HG03196 (cell line): ENCODE data around the gene IL10.

ENCODE experiments used
- ATAC-seq: cut with Tn5 transposase; IDR thresholded peaks from one replicate; pipeline ENCODE4 v1.9.1; 2021; ENCODE audit not compliant: unreplicated experiment

Gene IL10

GRCh38 chr1:206772243-206772937 lies at the start of gene IL10:
IL10 (minus strand) TSS chr1:206772494; CDS start chr1:206772435, 59 bp downstream.
- no peak for ATAC-seq

DNA sequence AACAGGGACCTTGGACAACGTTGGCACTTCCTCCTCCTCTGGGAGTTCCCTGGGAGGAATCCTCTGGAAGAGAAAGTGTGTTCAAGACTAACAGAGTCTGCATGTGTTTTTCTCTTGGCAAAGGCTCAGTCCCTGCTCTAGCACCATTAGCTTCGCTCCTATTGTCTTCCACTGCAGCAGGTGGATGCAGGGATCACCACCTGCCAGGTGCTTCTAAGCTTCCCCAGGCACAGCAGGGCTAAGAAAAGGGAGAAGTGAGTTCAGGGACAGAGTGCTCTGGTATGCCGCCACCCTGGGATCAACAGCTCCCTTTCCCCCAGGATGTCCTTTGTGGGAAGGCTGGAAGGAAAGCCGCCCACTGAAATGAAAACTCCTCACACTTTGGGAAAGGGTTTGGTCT lies 49.2 kb upstream of the IL10 start:
- ATAC-seq, result no peak

DNA sequence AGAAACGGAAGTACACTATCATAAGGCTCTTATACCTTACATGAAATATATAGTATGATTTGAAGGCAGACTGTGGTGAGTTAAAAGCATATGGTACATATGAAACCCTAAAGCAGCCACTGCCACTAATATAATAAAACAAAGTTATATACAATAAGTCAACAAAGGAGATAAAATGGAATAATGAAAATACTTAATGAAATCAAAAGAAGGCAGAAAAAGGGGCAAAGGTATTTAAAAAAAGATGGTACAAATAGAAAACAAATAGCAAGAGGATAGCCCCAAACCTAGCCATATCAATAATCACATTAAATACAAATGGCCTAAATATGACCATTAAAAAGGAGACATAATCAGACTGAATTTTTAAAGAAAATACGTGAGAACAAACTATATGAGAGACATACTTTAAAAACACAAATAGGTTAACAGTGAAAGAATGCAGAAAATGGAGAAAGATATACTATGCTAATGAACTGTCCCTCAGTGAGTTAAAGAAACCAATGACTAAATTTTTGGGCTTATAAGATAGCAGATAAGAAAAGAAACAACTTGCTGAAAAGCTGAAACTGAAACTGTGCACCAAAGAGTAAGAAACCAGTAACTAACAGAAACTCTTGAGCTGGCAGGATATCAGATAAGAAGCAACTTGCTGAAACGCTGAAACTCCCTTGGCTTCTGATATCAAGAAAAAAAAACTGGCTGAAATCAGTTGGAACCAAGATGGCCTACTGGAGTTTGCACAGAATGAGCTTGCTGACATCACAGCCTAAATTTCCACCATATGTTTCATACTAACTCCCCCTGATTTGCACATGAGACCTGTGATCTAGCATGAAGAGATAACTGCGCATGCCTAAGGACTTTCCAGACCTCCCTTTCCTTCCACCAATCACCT lies 44.3 kb upstream of the IL10 start:
- peak; percentile 56 for ATAC-seq

DNA sequence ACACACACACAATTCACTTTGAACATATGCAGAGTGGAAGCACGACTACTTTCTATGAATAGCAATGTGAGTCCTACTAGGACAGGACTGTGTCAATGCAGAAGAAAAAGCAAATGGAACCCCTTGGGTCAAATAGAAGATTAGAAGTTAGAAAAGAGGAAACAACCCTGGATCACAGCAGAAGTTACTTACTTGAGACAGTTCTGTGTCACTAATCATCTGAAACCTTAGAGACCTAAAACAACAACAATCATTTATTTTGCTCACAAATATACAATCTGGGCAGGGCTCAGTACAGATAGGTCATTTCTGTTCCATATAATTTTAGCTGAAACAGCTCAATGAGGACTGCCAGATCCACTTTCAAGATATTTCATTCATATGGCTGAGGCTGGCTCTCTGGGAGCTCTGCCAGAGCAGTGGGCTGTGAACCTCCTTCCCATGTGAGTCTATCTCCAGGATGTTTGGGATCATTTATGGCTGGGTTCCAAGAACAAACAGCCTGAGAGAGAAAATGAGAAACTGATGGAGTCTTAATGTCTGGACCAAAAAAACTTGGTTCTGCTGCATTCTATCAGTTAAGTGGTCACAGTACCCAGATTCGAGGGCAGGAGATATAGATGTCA lies 42.5 kb upstream of the IL10 start:
- ATAC-seq, result no peak

- ATAC-seq, result no peak
These were observed 40.2 kb upstream of the IL10 start for GRCh38 chr1:206812471-206812870.

- no peak for ATAC-seq
These were observed 37.3 kb upstream of the IL10 start for GRCh38 chr1:206809504-206810084.

DNA sequence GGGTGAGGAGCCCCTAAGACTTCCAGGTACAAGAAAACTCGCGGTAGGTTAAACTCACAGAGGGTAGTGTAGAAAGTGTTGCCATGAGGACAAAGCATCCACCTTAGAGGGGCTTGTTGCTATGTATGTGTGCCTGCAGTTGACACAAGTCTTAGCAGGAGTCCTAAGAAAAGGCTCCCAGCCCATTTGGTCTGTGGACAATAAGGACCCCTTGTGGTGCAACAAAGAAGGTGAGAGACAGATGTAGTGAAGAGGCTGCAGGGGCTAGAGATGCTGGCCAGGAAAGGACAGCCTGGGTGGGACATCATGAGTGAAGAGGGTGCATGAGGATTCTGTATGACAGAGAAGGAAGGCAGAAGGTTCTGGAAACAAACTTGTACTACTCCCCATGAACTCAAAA lies 36.3 kb upstream of the IL10 start:
- ATAC-seq, result peak; percentile 51

GRCh38 chr1:206805357-206805756 lies 33.1 kb upstream of the IL10 start:
- ATAC-seq, result no peak

DNA sequence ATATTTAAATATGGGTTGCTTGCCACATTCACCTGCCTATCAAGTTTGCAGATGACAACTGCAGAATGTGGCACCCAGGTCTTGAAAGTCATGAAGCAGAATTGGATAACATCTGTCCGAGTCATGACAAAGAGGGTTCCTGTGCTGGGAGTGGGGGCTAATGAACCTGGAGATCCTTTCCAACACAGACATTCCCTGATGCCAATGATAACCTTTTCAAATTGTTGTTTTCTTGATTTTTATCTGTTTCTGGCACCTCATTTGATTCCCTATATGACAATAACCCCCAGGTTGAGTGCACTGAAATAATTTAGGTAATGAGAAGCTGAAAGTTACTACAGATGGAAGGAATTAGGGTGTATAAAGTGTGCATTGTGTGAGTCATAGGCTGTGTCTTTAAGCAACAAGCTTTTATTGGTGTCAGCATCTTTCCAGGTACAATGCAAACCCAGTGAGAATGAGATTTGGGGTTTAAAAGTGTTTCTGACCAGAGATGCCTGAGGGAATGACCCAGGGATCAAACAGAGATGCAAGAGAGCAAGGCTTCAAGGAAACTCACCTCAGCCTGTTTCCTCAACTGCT lies 32.0 kb upstream of the IL10 start:
- no peak for ATAC-seq

DNA sequence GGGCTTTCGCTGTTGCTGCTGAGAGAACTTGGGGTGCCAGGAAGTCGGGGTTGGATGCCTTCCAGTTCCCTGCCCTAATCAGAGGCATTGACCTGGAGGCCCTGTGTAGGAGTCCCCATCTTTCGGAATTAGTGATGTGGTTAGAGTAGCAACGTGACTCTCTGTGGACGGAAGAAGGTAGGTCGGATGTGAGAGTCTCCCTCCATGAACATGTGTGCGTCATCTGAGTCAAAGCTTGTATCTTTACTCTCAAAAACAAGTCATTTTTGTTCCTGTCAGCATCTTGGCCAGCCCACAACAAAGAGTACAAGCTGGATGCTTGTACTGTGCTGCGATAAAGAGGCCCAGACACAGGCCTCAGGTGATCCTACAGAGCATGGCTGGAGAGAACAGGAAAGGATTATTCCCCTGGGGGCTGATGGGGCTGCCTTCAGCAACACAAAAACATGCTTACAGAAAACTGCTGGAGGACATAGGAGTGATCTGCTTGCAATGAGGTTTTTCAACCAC lies 31.0 kb upstream of the IL10 start:
- peak; percentile 95 for ATAC-seq

GRCh38 chr1:206802401-206802800 lies 30.1 kb upstream of the IL10 start:
- ATAC-seq, result no peak

DNA sequence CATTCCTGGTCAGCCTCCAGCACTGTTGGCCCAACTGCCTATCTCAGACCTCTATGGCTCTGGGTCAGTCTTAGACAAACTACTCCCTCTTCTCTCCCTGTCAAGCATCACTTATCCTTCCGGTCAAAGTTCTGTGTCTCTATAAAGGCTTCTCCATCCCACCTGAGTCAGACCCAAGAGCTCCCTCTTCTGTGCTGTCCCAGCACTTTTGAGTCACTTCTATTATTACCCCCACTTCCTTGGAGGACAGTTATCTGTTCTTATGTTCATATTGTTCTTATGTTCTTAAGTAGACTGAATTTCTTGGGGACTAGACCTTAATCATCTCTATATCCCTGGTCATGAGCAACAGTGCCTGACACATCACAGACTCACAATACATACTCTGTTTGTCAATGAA lies 29.2 kb upstream of the IL10 start:
- ATAC-seq, result no peak

GRCh38 chr1:206800891-206801290 lies 28.6 kb upstream of the IL10 start:
- no peak for ATAC-seq

DNA sequence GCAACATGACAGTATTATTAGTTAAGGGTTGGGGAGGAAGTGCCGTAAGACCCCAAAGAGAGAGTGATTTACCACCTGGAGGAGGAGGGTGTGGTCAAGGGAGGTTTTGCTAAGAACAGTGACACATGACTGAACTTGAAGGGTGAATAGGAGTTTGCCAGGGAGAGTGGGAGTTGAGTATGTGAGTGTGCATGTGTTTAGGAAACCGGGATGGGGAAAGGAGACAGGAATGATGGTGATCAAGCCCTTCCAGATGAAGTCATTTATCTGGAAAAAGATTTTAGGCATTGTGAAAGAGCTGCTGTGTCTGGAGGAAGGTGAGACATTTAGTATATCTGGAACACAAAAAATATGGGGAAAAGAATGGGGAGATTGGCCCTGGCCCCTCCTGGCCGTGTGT lies 28.1 kb upstream of the IL10 start:
- no peak for ATAC-seq

DNA sequence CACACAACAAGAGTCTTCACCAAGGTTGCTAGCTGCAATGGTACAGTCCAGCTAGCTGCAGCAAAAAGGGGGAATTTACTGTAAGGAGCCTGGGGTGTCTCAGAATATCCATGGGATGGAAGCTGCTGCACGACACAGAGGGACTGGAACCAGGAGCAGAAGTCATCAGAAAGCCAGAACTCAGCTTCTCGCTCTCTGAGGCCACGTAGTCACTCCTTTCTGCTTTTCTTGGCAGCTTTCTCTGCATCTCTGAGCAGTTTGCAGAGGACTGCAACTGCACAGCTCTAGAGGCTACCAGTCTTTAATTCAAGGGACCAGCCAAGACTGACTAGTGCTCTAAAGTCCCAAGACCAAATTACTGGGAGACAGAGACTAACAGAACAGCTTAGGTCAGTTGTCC lies 27.0 kb upstream of the IL10 start:
- no peak for ATAC-seq

- no peak for ATAC-seq
These were observed 26.2 kb upstream of the IL10 start for GRCh38 chr1:206798384-206798996.

GRCh38 chr1:206797534-206798383 lies 25.5 kb upstream of the IL10 start:
- no peak for ATAC-seq

GRCh38 chr1:206796981-206797402 lies 24.7 kb upstream of the IL10 start:
- ATAC-seq, result no peak

- no peak for ATAC-seq
These were observed 23.8 kb upstream of the IL10 start for GRCh38 chr1:206796116-206796515.
